ENCODE results near the gene RRAS2.
"Not testable (repeated sequence)": the region's sequence is repeated elsewhere in the genome, so short reads cannot be mapped to it uniquely, and the experiment has no call there.

RRAS2 gene

GRCh38 chr11:14357881-14358728 lies 878 bp downstream of the RRAS2 start:
- Mint-ChIP-seq H3K9me3 (no peaks in the 10 kb centered on the region), H3K4me1 (peaks cover 64% of the 10 kb centered on the region), H3K27me3 (peaks cover 8% of the 10 kb centered on the region), H3K4me3 (peak overlapping the region; percentile 94 to 97), H3K27ac (peak overlapping the region; percentile 93 to 97)
- DNase-seq = peak; percentile 46 to 57
- peak; percentile 77 for ATAC-seq

GRCh38 chr11:14356342-14356741 lies 2.6 kb downstream of the RRAS2 start:
- ATAC-seq (no peak), DNase-seq (no peak)
- H3K4me1 Mint-ChIP-seq = peaks cover 55% of the 10 kb centered on the region
- H3K4me3 Mint-ChIP-seq = peak overlapping the region; percentile 51 to 94
- peaks cover 8% of the 10 kb centered on the region for H3K27me3 Mint-ChIP-seq
- no peaks in the 10 kb centered on the region for H3K9me3 Mint-ChIP-seq
- H3K27ac Mint-ChIP-seq = no peak overlapping the region

- not testable (repeated sequence) for ATAC-seq, H3K4me3 Mint-ChIP-seq, DNase-seq, H3K27me3 Mint-ChIP-seq, H3K27ac Mint-ChIP-seq, H3K9me3 Mint-ChIP-seq
- H3K4me1 Mint-ChIP-seq = peaks cover 61% of the 10 kb centered on the region
These were observed 4.4 kb downstream of the RRAS2 start for GRCh38 chr11:14354604-14355003.

- ATAC-seq = no peak
- Mint-ChIP-seq H3K4me3 (no peak overlapping the region), H3K27me3 (no peaks in the 10 kb centered on the region), H3K27ac (no peak overlapping the region), H3K4me1 (peaks cover 44% of the 10 kb centered on the region), H3K9me3 (peaks cover 6 to 15% of the 10 kb centered on the region in 2 donors)
- no peak for DNase-seq
These were observed 8.2 kb downstream of the RRAS2 start for GRCh38 chr11:14350716-14351238.

GRCh38 chr11:14350215-14350614 lies 8.8 kb downstream of the RRAS2 start:
- peaks cover 46% of the 10 kb centered on the region for H3K4me1 Mint-ChIP-seq
- no peaks in the 10 kb centered on the region for H3K27me3 Mint-ChIP-seq
- no peak for ATAC-seq

GRCh38 chr11:14347991-14348390 lies 11.0 kb downstream of the RRAS2 start:
- no peak overlapping the region for H3K27ac Mint-ChIP-seq
- DNase-seq (no peak), ATAC-seq (no peak)
- peaks cover 45% of the 10 kb centered on the region for H3K4me1 Mint-ChIP-seq
- no peak overlapping the region for H3K4me3 Mint-ChIP-seq
- peaks cover 19 to 20% of the 10 kb centered on the region in 2 donors for H3K9me3 Mint-ChIP-seq
- H3K27me3 Mint-ChIP-seq = no peaks in the 10 kb centered on the region

More at GRCh38 chr11:14350215-14350614, 8.8 kb downstream of the RRAS2 start:
- peaks cover 11 to 20% of the 10 kb centered on the region in 2 donors for H3K9me3 Mint-ChIP-seq
- DNase-seq = no peak
- peak overlapping the region in 1 of 2 donors; percentile 52 for H3K4me3 Mint-ChIP-seq
- peak overlapping the region in 1 of 2 donors; percentile 37 for H3K27ac Mint-ChIP-seq

- Mint-ChIP-seq H3K9me3 (peaks cover 19 to 20% of the 10 kb centered on the region in 2 donors), H3K27ac (no peak overlapping the region), H3K4me1 (peaks cover 49% of the 10 kb centered on the region), H3K27me3 (no peaks in the 10 kb centered on the region), H3K4me3 (no peak overlapping the region)
- ATAC-seq = no peak
- no peak for DNase-seq
These were observed 11.5 kb downstream of the RRAS2 start for GRCh38 chr11:14347494-14347893.

- H3K4me3 Mint-ChIP-seq = no peak overlapping the region
- H3K27me3 Mint-ChIP-seq = no peaks in the 10 kb centered on the region
- DNase-seq = no peak
- no peak overlapping the region for H3K27ac Mint-ChIP-seq
- H3K4me1 Mint-ChIP-seq = peaks cover 59% of the 10 kb centered on the region
- ATAC-seq = no peak
- peaks cover 19 to 20% of the 10 kb centered on the region in 2 donors for H3K9me3 Mint-ChIP-seq
These were observed 12.6 kb downstream of the RRAS2 start for GRCh38 chr11:14346303-14346955.

GRCh38 chr11:14345668-14346067 lies 13.3 kb downstream of the RRAS2 start:
- Mint-ChIP-seq H3K27ac (no peak overlapping the region), H3K4me1 (peaks cover 65% of the 10 kb centered on the region), H3K4me3 (no peak overlapping the region), H3K27me3 (no peaks in the 10 kb centered on the region), H3K9me3 (peaks cover 19 to 20% of the 10 kb centered on the region in 2 donors)
- ATAC-seq (no peak), DNase-seq (no peak)

GRCh38 chr11:14345016-14345415 lies 14.0 kb downstream of the RRAS2 start:
- not testable (repeated sequence) for ATAC-seq, DNase-seq, H3K4me3 Mint-ChIP-seq, H3K27me3 Mint-ChIP-seq
- peaks cover 65% of the 10 kb centered on the region for H3K4me1 Mint-ChIP-seq
- peak overlapping the region in 1 of 2 donors; percentile 27 for H3K27ac Mint-ChIP-seq
- H3K9me3 Mint-ChIP-seq = peaks cover 19 to 20% of the 10 kb centered on the region in 2 donors

- Mint-ChIP-seq H3K27me3 (no peaks in the 10 kb centered on the region), H3K4me3 (peak overlapping the region in 1 of 2 donors; percentile 19), H3K9me3 (peaks cover 11 to 19% of the 10 kb centered on the region in 2 donors), H3K27ac (no peak overlapping the region), H3K4me1 (peaks cover 66% of the 10 kb centered on the region)
- ATAC-seq = peak; percentile 55
- DNase-seq = no peak
These were observed 16.1 kb downstream of the RRAS2 start for GRCh38 chr11:14342906-14343305.

- DNase-seq (no peak), ATAC-seq (no peak)
- Mint-ChIP-seq H3K4me1 (peaks cover 71% of the 10 kb centered on the region), H3K9me3 (peaks cover 15 to 23% of the 10 kb centered on the region in 2 donors), H3K27ac (no peak overlapping the region), H3K4me3 (peak overlapping the region in 1 of 2 donors; percentile 47), H3K27me3 (no peaks in the 10 kb centered on the region)
These were observed 17.0 kb downstream of the RRAS2 start for GRCh38 chr11:14341968-14342367.

- peak overlapping the region in 1 of 2 donors; percentile 16 for H3K4me3 Mint-ChIP-seq
These were observed 18.3 kb downstream of the RRAS2 start for GRCh38 chr11:14340721-14341120.

GRCh38 chr11:14339356-14339755 lies 19.6 kb downstream of the RRAS2 start:
- H3K4me3 Mint-ChIP-seq = peak overlapping the region in 1 of 2 donors; percentile 33
- H3K9me3 Mint-ChIP-seq = peaks cover 27 to 31% of the 10 kb centered on the region in 2 donors
- DNase-seq = no peak
- H3K27ac Mint-ChIP-seq = peak overlapping the region in 1 of 2 donors; percentile 85
- no peaks in the 10 kb centered on the region for H3K27me3 Mint-ChIP-seq
- peaks cover 80% of the 10 kb centered on the region for H3K4me1 Mint-ChIP-seq
- ATAC-seq = no peak

More at GRCh38 chr11:14340721-14341120, 18.3 kb downstream of the RRAS2 start:
- no peak for ATAC-seq
- Mint-ChIP-seq H3K27ac (peak overlapping the region in 1 of 2 donors; percentile 57), H3K9me3 (peaks cover 22 to 29% of the 10 kb centered on the region in 2 donors), H3K27me3 (no peaks in the 10 kb centered on the region), H3K4me1 (peaks cover 80% of the 10 kb centered on the region)
- DNase-seq = no peak

All from stimulated activated naive CD8-positive, alpha-beta T cell treated with anti-CD3 and anti-CD28 coated beads, Interleukin-15, amount 100 ng/mL, for 72 hours (primary cell).